HepG2 (cell line): ENCODE data around the gene ITCH. TPM values are rescaled to one million over a fixed set of nuclear protein-coding genes. Genes with fewer than 3 reads are reported as not detected.
A peak's percentile ranks its signal among the peaks of the same experiment; 100 is the strongest.

Experiments
- CBX1 ChIP-seq: IDR thresholded peaks from one replicate; pipeline ENCODE4 v1.6.1; 2016; ENCODE audit warnings: antibody characterized with exemption, low read depth
- CREB1 ChIP-seq, 2 experiments: fragments of 450-650 bp in 1 of 2; IDR thresholded peaks; 2 replicates each; pipeline ENCODE4 v1.6.1; 2016 to 2017; ENCODE audit warnings: control low read depth in 1 of 2, mild to moderate bottlenecking in 1 of 2, missing compliant biosample characterization in 1 of 2, missing genetic modification characterization in 1 of 2
- FOSL1 ChIP-seq: sonication (generic); formaldehyde crosslinking; IDR thresholded peaks from 2 replicates; pipeline ENCODE4 v1.9.0; 2021; ENCODE audit warnings: missing genetic modification reagents, borderline replicate concordance
- MBNL3 ChIP-seq: fragments of 250-450 bp; sonication (Bioruptor Pico); conservative IDR thresholded peaks from 2 replicates; pipeline ENCODE4 v1.8.0; 2022; ENCODE audit warnings: mild to moderate bottlenecking, inconsistent platforms
- NPAS2 ChIP-seq: sonication (generic); formaldehyde crosslinking; IDR thresholded peaks from 2 replicates; pipeline ENCODE4 v1.8.0; 2022; ENCODE audit warnings: mild to moderate bottlenecking, missing genetic modification reagents, borderline replicate concordance
- ONECUT2 ChIP-seq: sonication (generic); formaldehyde crosslinking; IDR thresholded peaks from 2 replicates; pipeline ENCODE4 v1.4.0; 2020; ENCODE audit warnings: missing genetic modification reagents
- PHF8 ChIP-seq: sonication (generic); formaldehyde crosslinking; IDR thresholded peaks from 2 replicates; pipeline ENCODE4 v1.5.0; 2020; ENCODE audit warnings: missing genetic modification reagents
- SNAI1 ChIP-seq: sonication (generic); formaldehyde crosslinking; IDR thresholded peaks from 2 replicates; pipeline ENCODE4 v1.5.0; 2020; ENCODE audit warnings: mild to moderate bottlenecking, missing genetic modification reagents, borderline replicate concordance
- WIZ ChIP-seq: sonication (generic); formaldehyde crosslinking; IDR thresholded peaks from 2 replicates; pipeline ENCODE4 v1.5.1; 2020; ENCODE audit warnings: mild to moderate bottlenecking, missing genetic modification reagents
- ZNF10 ChIP-seq: sonication (generic); formaldehyde crosslinking; IDR thresholded peaks from 2 replicates; pipeline ENCODE4 v1.4.0; 2020; ENCODE audit warnings: mild to moderate bottlenecking, low read depth, missing genetic modification reagents, borderline replicate concordance
- ZNF737 ChIP-seq: sonication (generic); formaldehyde crosslinking; IDR thresholded peaks from 2 replicates; pipeline ENCODE4 v1.5.0; 2020; ENCODE audit warnings: missing genetic modification reagents, mild to moderate bottlenecking, borderline replicate concordance
- ZNF747 ChIP-seq: sonication (generic); formaldehyde crosslinking; IDR thresholded peaks from 2 replicates; pipeline ENCODE4 v1.8.1; 2023; ENCODE audit warnings: missing genetic modification reagents, mild to moderate bottlenecking, borderline replicate concordance
- polyA plus RNA-seq, 8 experiments: library from polyadenylated mRNA; depleted of rRNA in 3 of 8; stranded (reverse) in 7 of 8; unstranded in 1 of 8; fragments of >200 nt; fragmentation: Illumina TruSeq in 4 of 8; extraction: Trizol in 4 of 8; gene quantifications; 2 replicates each; pipeline versions ENCODE4 v1.2.1 to v1.2.3, GENCODE V29; 2011 to 2016; ENCODE audit warnings: low read depth in 4 of 8, missing spikeins in 1 of 8, mixed read lengths in 1 of 8; ENCODE audit not compliant: insufficient read depth in 1 of 8
- total RNA-seq, 5 experiments: library from RNA; depleted of rRNA; stranded (reverse); fragments of >200 nt; fragmentation: Illumina TruSeq; extraction: Trizol; gene quantifications; 2 replicates each; pipeline ENCODE4 v1.2.3, GENCODE V29; 2016; ENCODE audit warnings: low read depth in 1 of 5
- TF ChIP-seq, protein P1 (sequence below): sonication (generic); formaldehyde crosslinking; IDR thresholded peaks from 2 replicates; pipeline ENCODE4 v1.8.0; 2022; ENCODE audit warnings: mild to moderate bottlenecking, missing genetic modification reagents; ENCODE audit not compliant: insufficient replicate concordance
- TF ChIP-seq, protein P2 (sequence below): sonication (generic); formaldehyde crosslinking; IDR thresholded peaks from 2 replicates; pipeline ENCODE4 v1.8.0; 2022; ENCODE audit warnings: missing genetic modification reagents, low read depth, mild to moderate bottlenecking, borderline replicate concordance
- TF ChIP-seq, protein P3 (sequence below): sonication (generic); formaldehyde crosslinking; IDR thresholded peaks from 2 replicates; pipeline ENCODE4 v1.4.0; 2020; ENCODE audit warnings: low read depth, missing genetic modification reagents
- TF ChIP-seq, protein P4 (sequence below): sonication (generic); formaldehyde crosslinking; IDR thresholded peaks from 2 replicates; pipeline ENCODE4 v1.5.0; 2020; ENCODE audit warnings: mild to moderate bottlenecking, low read depth, missing genetic modification reagents, borderline replicate concordance
- TF ChIP-seq, protein P5 (sequence below): IDR thresholded peaks from 2 replicates; pipeline ENCODE4 v1.6.1; 2016; ENCODE audit warnings: low read depth

ITCH gene
- total and polyA plus RNA-seq, 2 of the 13 experiments (the other 11 are each of a cell fraction or from before 2014, with no cell fraction given) = 20.5 to 112 TPM

DNA sequence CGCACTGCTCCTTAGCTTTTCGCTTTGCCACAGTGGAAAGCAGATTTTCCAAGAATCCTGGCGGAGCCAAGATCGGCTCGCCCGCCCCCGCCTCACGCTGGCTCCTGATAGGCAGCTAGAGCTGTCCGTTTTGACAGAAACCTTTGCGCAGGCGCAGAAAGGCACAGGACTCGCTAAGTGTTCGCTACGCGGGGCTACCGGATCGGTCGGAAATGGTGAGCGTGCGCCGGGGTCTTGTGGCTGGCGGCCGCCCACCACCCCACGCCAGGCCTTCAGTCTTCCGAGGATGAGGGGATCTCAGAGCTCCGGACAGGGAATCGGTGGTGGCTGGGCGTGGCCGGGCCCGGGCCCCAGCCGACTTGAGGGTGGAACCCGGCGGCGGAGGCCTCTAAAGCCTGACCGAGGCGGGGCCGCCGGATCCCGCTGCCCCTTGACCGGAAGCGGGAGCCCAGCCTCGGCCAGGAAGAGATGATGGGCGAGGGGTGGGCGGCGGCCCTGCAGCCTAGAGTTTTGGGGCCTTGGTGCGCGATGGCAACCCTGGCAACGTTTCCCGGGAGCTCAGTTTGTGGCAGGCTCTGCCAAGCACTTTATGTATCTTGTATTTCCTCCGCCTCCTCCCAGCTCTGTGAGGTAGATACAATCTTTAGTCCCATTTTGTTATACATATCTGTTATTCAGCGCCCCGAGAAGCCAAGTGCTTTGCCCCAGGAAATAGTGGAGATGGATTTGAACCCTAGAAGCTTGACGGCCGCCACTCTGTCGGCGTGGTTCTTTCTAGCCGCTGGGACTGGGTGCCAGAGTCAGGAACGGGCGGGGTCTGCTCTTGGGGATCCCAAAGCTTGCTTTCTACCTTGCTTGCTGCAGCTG, 153.4 kb downstream of the ITCH start, which contains the start of gene DYNLRB1 (continued):
- TF ChIP-seq PHF8 (peak; percentile 100), CREB1 (IDR thresholded peaks at IDR 0.05) (peak; percentile 70), CREB1 (CRISPR knock-in tag; IDR thresholded peaks at IDR 0.05) (no peak), MBNL3 (CRISPR knock-in tag) (no peak), ONECUT2 (CRISPR knock-in tag) (no peak), FOSL1 (CRISPR knock-in tag) (no peak), SNAI1 (peak; percentile 89), ZNF747 (CRISPR knock-in tag) (peak; percentile 90), WIZ (CRISPR knock-in tag) (peak; percentile 27; the same call in 1 of the 2 replicates), ZNF10 (CRISPR knock-in tag) (no peak), CBX1 (peak; percentile 92), NPAS2 (CRISPR knock-in tag) (no peak), ZNF737 (no peak)
- TF ChIP-seq, protein P1, sequence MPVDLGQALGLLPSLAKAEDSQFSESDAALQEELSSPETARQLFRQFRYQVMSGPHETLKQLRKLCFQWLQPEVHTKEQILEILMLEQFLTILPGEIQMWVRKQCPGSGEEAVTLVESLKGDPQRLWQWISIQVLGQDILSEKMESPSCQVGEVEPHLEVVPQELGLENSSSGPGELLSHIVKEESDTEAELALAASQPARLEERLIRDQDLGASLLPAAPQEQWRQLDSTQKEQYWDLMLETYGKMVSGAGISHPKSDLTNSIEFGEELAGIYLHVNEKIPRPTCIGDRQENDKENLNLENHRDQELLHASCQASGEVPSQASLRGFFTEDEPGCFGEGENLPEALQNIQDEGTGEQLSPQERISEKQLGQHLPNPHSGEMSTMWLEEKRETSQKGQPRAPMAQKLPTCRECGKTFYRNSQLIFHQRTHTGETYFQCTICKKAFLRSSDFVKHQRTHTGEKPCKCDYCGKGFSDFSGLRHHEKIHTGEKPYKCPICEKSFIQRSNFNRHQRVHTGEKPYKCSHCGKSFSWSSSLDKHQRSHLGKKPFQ (CRISPR knock-in tag) = no peak
- TF ChIP-seq, protein P2, sequence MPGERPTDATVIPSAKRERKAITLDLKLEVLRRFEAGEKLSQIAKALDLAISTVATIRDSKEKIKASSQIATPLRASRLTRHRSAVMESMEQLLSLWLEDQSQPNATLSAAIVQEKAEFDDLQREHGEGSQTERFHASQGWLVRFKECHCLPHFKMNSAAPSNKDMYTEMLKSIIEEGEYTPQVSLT (CRISPR knock-in tag) = 0 out of 2 replicates have a peak, but pooled peaks have one; percentile 95
- TF ChIP-seq, protein P3, sequence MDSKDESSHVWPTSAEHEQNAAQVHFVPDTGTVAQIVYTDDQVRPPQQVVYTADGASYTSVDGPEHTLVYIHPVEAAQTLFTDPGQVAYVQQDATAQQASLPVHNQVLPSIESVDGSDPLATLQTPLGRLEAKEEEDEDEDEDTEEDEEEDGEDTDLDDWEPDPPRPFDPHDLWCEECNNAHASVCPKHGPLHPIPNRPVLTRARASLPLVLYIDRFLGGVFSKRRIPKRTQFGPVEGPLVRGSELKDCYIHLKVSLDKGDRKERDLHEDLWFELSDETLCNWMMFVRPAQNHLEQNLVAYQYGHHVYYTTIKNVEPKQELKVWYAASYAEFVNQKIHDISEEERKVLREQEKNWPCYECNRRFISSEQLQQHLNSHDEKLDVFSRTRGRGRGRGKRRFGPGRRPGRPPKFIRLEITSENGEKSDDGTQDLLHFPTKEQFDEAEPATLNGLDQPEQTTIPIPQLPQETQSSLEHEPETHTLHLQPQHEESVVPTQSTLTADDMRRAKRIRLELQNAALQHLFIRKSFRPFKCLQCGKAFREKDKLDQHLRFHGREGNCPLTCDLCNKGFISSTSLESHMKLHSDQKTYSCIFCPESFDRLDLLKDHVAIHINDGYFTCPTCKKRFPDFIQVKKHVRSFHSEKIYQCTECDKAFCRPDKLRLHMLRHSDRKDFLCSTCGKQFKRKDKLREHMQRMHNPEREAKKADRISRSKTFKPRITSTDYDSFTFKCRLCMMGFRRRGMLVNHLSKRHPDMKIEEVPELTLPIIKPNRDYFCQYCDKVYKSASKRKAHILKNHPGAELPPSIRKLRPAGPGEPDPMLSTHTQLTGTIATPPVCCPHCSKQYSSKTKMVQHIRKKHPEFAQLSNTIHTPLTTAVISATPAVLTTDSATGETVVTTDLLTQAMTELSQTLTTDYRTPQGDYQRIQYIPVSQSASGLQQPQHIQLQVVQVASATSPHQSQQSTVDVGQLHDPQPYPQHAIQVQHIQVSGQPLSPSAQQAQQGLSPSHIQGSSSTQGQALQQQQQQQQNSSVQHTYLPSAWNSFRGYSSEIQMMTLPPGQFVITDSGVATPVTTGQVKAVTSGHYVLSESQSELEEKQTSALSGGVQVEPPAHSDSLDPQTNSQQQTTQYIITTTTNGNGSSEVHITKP (CRISPR knock-in tag) = peak; percentile 91
- TF ChIP-seq, protein P4, sequence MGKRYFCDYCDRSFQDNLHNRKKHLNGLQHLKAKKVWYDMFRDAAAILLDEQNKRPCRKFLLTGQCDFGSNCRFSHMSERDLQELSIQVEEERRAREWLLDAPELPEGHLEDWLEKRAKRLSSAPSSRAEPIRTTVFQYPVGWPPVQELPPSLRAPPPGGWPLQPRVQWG (CRISPR knock-in tag) = no peak
- TF ChIP-seq, protein P5, sequence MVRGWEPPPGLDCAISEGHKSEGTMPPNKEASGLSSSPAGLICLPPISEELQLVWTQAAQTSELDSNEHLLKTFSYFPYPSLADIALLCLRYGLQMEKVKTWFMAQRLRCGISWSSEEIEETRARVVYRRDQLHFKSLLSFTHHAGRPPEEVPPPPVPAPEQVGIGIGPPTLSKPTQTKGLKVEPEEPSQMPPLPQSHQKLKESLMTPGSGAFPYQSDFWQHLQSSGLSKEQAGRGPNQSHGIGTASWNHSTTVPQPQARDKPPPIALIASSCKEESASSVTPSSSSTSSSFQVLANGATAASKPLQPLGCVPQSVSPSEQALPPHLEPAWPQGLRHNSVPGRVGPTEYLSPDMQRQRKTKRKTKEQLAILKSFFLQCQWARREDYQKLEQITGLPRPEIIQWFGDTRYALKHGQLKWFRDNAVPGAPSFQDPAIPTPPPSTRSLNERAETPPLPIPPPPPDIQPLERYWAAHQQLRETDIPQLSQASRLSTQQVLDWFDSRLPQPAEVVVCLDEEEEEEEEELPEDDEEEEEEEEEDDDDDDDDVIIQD (CRISPR knock-in tag) = peak; percentile 52
